Measurements from ENCODE around the gene TRA2A. TPM values are rescaled to one million over a fixed set of nuclear protein-coding genes. Genes with fewer than 3 reads are reported as not detected.

TRA2A gene
- total and polyA plus RNA-seq, 2 donors (not counting 3 experiments of a cell fraction or from before 2014, with no cell fraction given), result 55.1 to 112 TPM

DNA sequence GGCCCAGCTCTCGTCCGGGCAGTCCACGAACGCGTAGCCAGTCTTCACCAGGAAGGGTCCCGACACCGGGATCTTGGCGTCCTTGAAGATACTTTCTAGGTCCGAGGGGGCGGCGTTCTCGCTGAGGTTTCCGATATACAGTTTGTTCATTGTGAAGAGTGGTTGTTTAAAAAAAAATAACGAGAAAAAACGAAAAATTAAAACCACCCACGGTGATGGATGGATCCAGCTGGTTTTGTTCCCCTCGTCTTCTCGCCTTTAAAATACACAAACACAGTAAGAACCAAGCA lies 61.9 kb downstream of the TRA2A start:
- peak overlapping the region; percentile 86 for H3K9ac ChIP-seq (replicated peaks; ENCODE audit: extremely low read depth, insufficient read depth, low read length)
- intact Hi-C loops (cut with micrococcal nuclease) (loop anchor here (1.0 to 10.0 kb wide), 6 partner anchors 61 to 285 kb away; partner anchors contain the start of genes NUP42 and TRA2A), dilution Hi-C loops (cut with MboI; ENCODE audit: extremely low pct_ligation_motif_present, low sequenced_read_pairs) (no loop called here)
- peak overlapping the region; percentile 74 for H3K27ac ChIP-seq (ENCODE audit: insufficient read depth, low read depth, low read length)
- peak overlapping the region; percentile 85 to 96 (median 95) for H3K4me3 ChIP-seq (replicated peaks in 1 of 3; ENCODE audit: insufficient read depth in 1 of 3, low read depth in 1 of 3, low read length in 3 of 3)
- peaks cover 51% of the 10 kb centered on the region for H3K79me2 ChIP-seq (ENCODE audit: control insufficient read depth, insufficient read depth, low read length)
- no peak overlapping the region for H2AFZ ChIP-seq (ENCODE audit: low read depth, low read length)
- TF ChIP-seq, protein P1, sequence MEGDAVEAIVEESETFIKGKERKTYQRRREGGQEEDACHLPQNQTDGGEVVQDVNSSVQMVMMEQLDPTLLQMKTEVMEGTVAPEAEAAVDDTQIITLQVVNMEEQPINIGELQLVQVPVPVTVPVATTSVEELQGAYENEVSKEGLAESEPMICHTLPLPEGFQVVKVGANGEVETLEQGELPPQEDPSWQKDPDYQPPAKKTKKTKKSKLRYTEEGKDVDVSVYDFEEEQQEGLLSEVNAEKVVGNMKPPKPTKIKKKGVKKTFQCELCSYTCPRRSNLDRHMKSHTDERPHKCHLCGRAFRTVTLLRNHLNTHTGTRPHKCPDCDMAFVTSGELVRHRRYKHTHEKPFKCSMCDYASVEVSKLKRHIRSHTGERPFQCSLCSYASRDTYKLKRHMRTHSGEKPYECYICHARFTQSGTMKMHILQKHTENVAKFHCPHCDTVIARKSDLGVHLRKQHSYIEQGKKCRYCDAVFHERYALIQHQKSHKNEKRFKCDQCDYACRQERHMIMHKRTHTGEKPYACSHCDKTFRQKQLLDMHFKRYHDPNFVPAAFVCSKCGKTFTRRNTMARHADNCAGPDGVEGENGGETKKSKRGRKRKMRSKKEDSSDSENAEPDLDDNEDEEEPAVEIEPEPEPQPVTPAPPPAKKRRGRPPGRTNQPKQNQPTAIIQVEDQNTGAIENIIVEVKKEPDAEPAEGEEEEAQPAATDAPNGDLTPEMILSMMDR (IDR thresholded peaks at IDR 0.05; ENCODE audit: extremely low read depth in 1 of 2, insufficient read depth in 1 of 2, low read depth in 1 of 2, low read length in 2 of 2), result no peak
- TF ChIP-seq MAX (IDR thresholded peaks at IDR 0.05; ENCODE audit: insufficient read depth, insufficient read length) (no peak), POLR2A (IDR thresholded peaks at IDR 0.05; ENCODE audit: low read depth, low read length) (no peak), GATA2 (IDR thresholded peaks at IDR 0.05; ENCODE audit: insufficient read depth, insufficient read length, low read depth, low read length) (no peak), FOS (IDR thresholded peaks at IDR 0.05; ENCODE audit: borderline replicate concordance, insufficient read depth, low read length) (no peak), EZH2 (IDR thresholded peaks at IDR 0.05; ENCODE audit: borderline replicate concordance, low read depth, low read length, severe bottlenecking) (no peak)
- DNase-seq (ENCODE audit: low read depth, low spot score), result no peak
- no peaks in the 10 kb centered on the region for H3K36me3 ChIP-seq (ENCODE audit: control insufficient read depth in 2 of 2, extremely low read depth in 1 of 2, insufficient read depth in 2 of 2, low read length in 2 of 2)
- H3K4me2 ChIP-seq (ENCODE audit: insufficient read depth, low read length), result peak overlapping the region; percentile 96
- POLR2A ChIA-PET, result interaction anchor here (0.5 kb wide), 1 partner anchor 287 kb away, joined by 4 read pairs; no protein-coding TSS in a partner anchor
- H3K9me1 ChIP-seq (replicated peaks; ENCODE audit: control insufficient read depth, extremely low read depth, insufficient read depth, low read length), result no peaks in the 10 kb centered on the region
- H3K27me3 ChIP-seq (ENCODE audit: control insufficient read depth in 2 of 2, insufficient read depth in 2 of 2, low read length in 2 of 2), result peaks cover 2% of the 10 kb centered on the region in 2 experiments
- H4K20me1 ChIP-seq (replicated peaks; ENCODE audit: control insufficient read depth, extremely low read depth, insufficient read depth, low read length), result no peaks in the 10 kb centered on the region
- H3K4me1 ChIP-seq (ENCODE audit: control insufficient read depth, extremely low read depth, insufficient read depth, low read length), result peaks cover 36% of the 10 kb centered on the region
- CTCF ChIA-PET, result interaction anchor here (0.9 to 4.5 kb wide), 3 partner anchors 63 to 197 kb away, joined by 3 to 17 read pairs (median 6); no protein-coding TSS in a partner anchor
- peak; percentile 26 for FAIRE-seq
- no peaks in the 10 kb centered on the region for H3K9me3 ChIP-seq (replicated peaks; ENCODE audit: control insufficient read depth, insufficient read depth, low read length)
- TSS peak; percentile 66 for BruUV-seq (replicated peaks)
